ENCODE measurements around the gene ZBTB7C.

- TF ChIP-seq, protein P1, sequence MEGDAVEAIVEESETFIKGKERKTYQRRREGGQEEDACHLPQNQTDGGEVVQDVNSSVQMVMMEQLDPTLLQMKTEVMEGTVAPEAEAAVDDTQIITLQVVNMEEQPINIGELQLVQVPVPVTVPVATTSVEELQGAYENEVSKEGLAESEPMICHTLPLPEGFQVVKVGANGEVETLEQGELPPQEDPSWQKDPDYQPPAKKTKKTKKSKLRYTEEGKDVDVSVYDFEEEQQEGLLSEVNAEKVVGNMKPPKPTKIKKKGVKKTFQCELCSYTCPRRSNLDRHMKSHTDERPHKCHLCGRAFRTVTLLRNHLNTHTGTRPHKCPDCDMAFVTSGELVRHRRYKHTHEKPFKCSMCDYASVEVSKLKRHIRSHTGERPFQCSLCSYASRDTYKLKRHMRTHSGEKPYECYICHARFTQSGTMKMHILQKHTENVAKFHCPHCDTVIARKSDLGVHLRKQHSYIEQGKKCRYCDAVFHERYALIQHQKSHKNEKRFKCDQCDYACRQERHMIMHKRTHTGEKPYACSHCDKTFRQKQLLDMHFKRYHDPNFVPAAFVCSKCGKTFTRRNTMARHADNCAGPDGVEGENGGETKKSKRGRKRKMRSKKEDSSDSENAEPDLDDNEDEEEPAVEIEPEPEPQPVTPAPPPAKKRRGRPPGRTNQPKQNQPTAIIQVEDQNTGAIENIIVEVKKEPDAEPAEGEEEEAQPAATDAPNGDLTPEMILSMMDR (conservative IDR thresholded peaks at IDR 0.05; ENCODE audit: low read depth, low read length), result no peak
- no peak for TF ChIP-seq BHLHE40 (IDR thresholded peaks at IDR 0.05; ENCODE audit: low read depth, low read length)
- TF ChIP-seq USF2 (IDR thresholded peaks at IDR 0.05; ENCODE audit: low read depth, low read length), result no peak
- no peak for TF ChIP-seq RFX5 (IDR thresholded peaks at IDR 0.05; ENCODE audit: low read depth, low read length)
- TF ChIP-seq POLR2A (IDR thresholded peaks at IDR 0.05; ENCODE audit: low read depth, low read length), result no peak
- TF ChIP-seq RAD21 (IDR thresholded peaks at IDR 0.05; ENCODE audit: low read length), result no peak
- no peak for TF ChIP-seq MXI1 (IDR thresholded peaks at IDR 0.05; ENCODE audit: borderline replicate concordance, low read depth, low read length)
- TF ChIP-seq MAFK (IDR thresholded peaks at IDR 0.05; ENCODE audit: low read depth, low read length), result no peak
These were observed 257.6 kb downstream of the ZBTB7C start for GRCh38 chr18:48151421-48152065.
